Neural progenitor cell (in vitro differentiated cells): ENCODE data around the gene ERC2.

Experiments used
- EZH2 ChIP-seq: fragments of 200-600 bp; sonication (generic); IDR thresholded peaks from 2 replicates; pipeline ENCODE4 v1.6.1; 2017; ENCODE audit warnings: antibody characterized with exemption, mild to moderate bottlenecking, moderate library complexity
- TF ChIP-seq, protein P1 (sequence below): fragments of 200-600 bp; sonication (generic); IDR thresholded peaks from 2 replicates; pipeline ENCODE4 v1.5.1; 2017; ENCODE audit warnings: antibody characterized with exemption, mild to moderate bottlenecking

DNA sequence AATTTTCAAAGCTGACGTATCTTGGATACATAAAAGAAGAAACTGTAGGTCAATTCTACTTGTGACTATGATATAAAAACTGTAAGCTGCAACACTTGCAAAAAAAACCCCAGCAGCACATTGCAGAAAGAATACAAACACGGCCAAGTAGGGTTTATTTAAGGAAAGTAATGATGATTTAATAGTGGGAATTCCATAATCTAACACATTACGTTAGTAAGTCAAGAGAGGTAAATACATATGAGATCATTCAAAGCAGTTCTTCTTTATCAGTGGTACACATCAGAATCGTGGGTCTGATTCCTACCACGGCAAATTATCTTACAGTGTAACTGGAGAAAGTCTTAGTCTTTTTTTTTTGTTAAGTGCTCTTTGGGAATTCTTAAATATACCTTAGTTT, 688.7 kb downstream of the ERC2 start:
- TF ChIP-seq, protein P1, sequence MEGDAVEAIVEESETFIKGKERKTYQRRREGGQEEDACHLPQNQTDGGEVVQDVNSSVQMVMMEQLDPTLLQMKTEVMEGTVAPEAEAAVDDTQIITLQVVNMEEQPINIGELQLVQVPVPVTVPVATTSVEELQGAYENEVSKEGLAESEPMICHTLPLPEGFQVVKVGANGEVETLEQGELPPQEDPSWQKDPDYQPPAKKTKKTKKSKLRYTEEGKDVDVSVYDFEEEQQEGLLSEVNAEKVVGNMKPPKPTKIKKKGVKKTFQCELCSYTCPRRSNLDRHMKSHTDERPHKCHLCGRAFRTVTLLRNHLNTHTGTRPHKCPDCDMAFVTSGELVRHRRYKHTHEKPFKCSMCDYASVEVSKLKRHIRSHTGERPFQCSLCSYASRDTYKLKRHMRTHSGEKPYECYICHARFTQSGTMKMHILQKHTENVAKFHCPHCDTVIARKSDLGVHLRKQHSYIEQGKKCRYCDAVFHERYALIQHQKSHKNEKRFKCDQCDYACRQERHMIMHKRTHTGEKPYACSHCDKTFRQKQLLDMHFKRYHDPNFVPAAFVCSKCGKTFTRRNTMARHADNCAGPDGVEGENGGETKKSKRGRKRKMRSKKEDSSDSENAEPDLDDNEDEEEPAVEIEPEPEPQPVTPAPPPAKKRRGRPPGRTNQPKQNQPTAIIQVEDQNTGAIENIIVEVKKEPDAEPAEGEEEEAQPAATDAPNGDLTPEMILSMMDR, result no peak
- TF ChIP-seq EZH2, result no peak
